Endothelial cell of umbilical vein (primary cell): ENCODE measurements around the gene AHSA1.

Source experiments
- JUN ChIP-seq: IDR thresholded peaks from 2 replicates; pipeline ENCODE4 v1.6.1; 2011; ENCODE audit warnings: borderline replicate concordance, low read depth; ENCODE audit not compliant: insufficient read length, insufficient read depth
- POLR2A ChIP-seq: IDR thresholded peaks from 2 replicates; pipeline ENCODE4 v1.6.1; 2012; ENCODE audit warnings: low read depth, mild to moderate bottlenecking, control low read depth, low read length
- TF ChIP-seq, protein P1 (sequence below), 2 donors: IDR thresholded peaks; 1 replicate in 1 of 2; 2 replicates in 1 of 2; pipeline ENCODE4 v1.5.1; 2011; ENCODE audit warnings: low read length in 2 of 2, mild to moderate bottlenecking in 2 of 2, moderate library complexity in 2 of 2, control low read depth in 1 of 2, inconsistent platforms in 1 of 2, low read depth in 1 of 2; ENCODE audit not compliant: insufficient read depth in 1 of 2; ENCODE audit errors: extremely low read depth in 1 of 2

DNA sequence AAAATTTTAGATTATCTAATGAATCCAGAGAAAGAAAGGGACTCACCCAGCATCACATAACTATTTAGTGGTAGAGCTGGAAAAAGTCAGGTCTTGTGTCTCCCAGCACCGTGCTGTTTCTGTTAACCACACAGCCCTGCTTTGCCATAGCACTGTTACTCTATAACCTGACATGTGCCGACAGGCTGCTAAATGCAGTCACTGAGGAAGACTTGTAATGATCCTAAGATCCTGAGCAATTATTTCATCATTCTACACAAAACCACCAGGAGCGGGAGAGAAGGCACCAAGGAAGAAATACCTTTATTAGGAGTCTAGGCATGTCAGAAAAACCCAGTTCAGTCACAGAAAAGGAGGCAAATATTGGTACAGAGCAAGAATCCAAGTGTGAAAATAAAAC, 31.5 kb upstream of the AHSA1 start:
- TF ChIP-seq, protein P1, sequence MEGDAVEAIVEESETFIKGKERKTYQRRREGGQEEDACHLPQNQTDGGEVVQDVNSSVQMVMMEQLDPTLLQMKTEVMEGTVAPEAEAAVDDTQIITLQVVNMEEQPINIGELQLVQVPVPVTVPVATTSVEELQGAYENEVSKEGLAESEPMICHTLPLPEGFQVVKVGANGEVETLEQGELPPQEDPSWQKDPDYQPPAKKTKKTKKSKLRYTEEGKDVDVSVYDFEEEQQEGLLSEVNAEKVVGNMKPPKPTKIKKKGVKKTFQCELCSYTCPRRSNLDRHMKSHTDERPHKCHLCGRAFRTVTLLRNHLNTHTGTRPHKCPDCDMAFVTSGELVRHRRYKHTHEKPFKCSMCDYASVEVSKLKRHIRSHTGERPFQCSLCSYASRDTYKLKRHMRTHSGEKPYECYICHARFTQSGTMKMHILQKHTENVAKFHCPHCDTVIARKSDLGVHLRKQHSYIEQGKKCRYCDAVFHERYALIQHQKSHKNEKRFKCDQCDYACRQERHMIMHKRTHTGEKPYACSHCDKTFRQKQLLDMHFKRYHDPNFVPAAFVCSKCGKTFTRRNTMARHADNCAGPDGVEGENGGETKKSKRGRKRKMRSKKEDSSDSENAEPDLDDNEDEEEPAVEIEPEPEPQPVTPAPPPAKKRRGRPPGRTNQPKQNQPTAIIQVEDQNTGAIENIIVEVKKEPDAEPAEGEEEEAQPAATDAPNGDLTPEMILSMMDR (IDR thresholded peaks at IDR 0.05; ENCODE audit: extremely low read depth in 1 of 2, insufficient read depth in 1 of 2, low read depth in 1 of 2, low read length in 2 of 2) = no peak
- TF ChIP-seq JUN (no peak), POLR2A (no peak)
